HUES48 (cell line): Measurements from ENCODE around the gene KCNN3.

Source experiments
- H3K27ac ChIP-seq: one replicate; pipeline ENCODE4 v1.7.0; 2013; ENCODE audit warnings: low read depth, low read length, inconsistent platforms
- H3K27me3 ChIP-seq: 2 replicates; pipeline ENCODE4 v1.6.1; 2013; ENCODE audit warnings: mild to moderate bottlenecking, low read length; ENCODE audit not compliant: control insufficient read depth, insufficient read depth
- H3K36me3 ChIP-seq: 2 replicates; pipeline ENCODE4 v1.6.1; 2013; ENCODE audit warnings: low read length; ENCODE audit not compliant: control insufficient read depth, insufficient read depth
- H3K4me1 ChIP-seq: 2 replicates; pipeline ENCODE4 v1.6.1; 2013; ENCODE audit warnings: mild to moderate bottlenecking, low read length; ENCODE audit not compliant: control insufficient read depth, insufficient read depth
- H3K4me3 ChIP-seq: 2 replicates; pipeline ENCODE4 v1.5.1; 2013; ENCODE audit warnings: mild to moderate bottlenecking, low read depth, low read length
- H3K9ac ChIP-seq: 2 replicates; pipeline ENCODE4 v1.6.1; 2013; ENCODE audit warnings: mild to moderate bottlenecking, low read depth, low read length, moderate library complexity
- H3K9me3 ChIP-seq: 2 replicates; pipeline ENCODE4 v1.6.1; 2013; ENCODE audit warnings: low read length; ENCODE audit not compliant: control insufficient read depth, insufficient read depth

The KCNN3 gene

DNA sequence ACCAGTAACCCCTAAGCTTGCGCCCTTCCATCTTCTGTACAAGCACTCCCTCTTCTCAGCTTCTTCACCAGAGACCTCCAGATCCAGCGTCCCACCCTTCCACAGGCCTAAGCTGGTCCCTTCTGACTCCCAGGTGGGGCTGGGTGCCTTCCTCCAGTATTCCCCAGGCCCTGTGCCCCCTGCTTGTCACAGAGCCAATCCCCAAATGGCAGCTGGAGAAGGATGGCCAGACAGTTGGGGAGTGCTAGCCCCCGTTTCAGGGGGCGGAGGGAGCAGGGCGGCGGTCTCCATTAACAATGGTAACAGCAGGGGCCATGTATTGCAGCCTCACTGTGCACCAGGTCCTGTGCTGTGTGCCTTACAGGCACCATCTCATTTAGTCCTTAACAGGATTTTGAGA lies 85.7 kb downstream of the KCNN3 start:
- H3K9me3 ChIP-seq, result no peaks in the 10 kb centered on the region
- H3K27me3 ChIP-seq, result no peaks in the 10 kb centered on the region
- H3K36me3 ChIP-seq, result no peaks in the 10 kb centered on the region
- H3K27ac ChIP-seq, result no peak overlapping the region
- H3K4me3 ChIP-seq, result no peak overlapping the region
- H3K9ac ChIP-seq, result no peak overlapping the region
- H3K4me1 ChIP-seq, result no peaks in the 10 kb centered on the region

DNA sequence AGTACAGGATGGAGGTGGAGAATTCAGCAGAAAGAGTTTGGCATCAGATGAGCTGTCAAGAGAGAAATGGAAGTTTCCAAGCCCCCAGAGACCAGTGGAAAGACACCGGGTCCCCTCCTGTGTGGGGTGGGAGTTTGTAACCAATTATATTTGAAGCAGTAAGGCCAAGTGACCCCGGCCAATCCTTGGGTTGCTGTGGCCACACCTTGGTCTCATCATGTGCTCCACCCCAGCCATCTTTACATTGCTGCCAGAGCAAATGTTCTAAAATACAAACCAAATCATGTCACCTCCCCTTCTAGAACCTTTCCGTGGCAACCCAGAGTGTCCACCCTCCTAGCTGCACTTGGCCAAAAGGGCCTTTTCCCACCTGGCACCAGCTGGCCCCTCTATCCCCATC lies 86.1 kb downstream of the KCNN3 start:
- no peaks in the 10 kb centered on the region for H3K4me1 ChIP-seq
- no peak overlapping the region for H3K9ac ChIP-seq
- no peaks in the 10 kb centered on the region for H3K36me3 ChIP-seq
- no peak overlapping the region for H3K4me3 ChIP-seq
- no peak overlapping the region for H3K27ac ChIP-seq
- H3K9me3 ChIP-seq, result no peaks in the 10 kb centered on the region
- no peaks in the 10 kb centered on the region for H3K27me3 ChIP-seq

DNA sequence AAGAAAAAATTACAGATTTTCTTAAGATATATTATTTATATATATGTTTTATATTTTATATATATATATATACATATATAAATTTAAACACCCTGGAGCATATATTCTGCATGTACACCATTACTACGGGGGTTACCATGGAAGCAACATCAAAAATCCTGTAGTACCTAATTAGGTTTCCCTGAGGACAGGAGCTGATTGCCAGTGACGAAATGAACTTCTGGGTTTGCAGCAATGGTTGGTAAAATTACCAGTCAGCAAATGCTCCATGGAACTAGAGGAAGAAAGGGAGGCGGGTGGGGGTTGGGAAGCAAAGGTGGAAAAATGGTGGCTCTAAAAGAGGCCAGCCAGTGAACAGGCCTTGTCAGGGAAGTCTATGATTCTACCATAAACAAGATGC lies 89.5 kb downstream of the KCNN3 start:
- no peak overlapping the region for H3K27ac ChIP-seq
- no peak overlapping the region for H3K9ac ChIP-seq
- no peaks in the 10 kb centered on the region for H3K9me3 ChIP-seq

DNA sequence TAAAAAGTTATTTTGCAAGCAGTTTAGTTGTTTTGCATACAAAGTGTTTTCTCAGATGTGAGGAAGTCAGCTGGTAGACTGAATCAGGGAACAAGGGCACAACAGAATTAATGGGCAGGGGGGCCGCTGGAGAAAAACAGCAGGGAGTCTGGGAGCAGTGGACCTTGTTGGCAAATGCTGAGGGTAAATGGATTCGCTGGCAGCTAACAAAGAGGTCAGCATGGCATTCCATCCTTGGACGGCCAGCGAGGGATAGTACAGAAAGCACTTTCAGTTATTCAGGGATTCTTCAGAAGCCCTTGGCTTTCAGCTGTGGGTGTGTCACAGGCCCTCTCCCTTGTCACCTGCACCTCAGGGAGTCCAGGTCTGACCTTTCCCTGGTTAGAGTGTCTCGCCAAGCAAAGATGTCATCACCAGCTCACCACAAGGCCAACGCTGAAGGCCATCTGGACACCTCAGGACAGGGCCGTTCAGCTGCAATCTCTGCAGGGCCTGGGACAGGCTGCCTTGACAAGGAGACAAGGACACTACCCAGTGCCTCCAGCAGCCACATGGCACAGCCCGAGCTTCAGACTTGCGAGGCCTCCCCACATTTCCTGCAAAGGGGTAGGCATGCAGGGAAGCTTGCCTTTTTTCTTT lies 90.4 kb downstream of the KCNN3 start:
- Histone ChIP-seq H3K36me3 (no peaks in the 10 kb centered on the region), H3K27ac (no peak overlapping the region), H3K4me1 (peaks cover 3% of the 10 kb centered on the region; the same call in 1 of the 2 replicates), H3K9me3 (no peaks in the 10 kb centered on the region), H3K9ac (no peak overlapping the region), H3K27me3 (no peaks in the 10 kb centered on the region), H3K4me3 (no peak overlapping the region)

More for the DNA sequence above, 89.5 kb downstream of the KCNN3 start:
- H3K36me3 ChIP-seq, result no peaks in the 10 kb centered on the region
- peaks cover 3% of the 10 kb centered on the region; the same call in 1 of the 2 replicates for H3K4me1 ChIP-seq
- H3K27me3 ChIP-seq, result no peaks in the 10 kb centered on the region
- H3K4me3 ChIP-seq, result no peak overlapping the region

DNA sequence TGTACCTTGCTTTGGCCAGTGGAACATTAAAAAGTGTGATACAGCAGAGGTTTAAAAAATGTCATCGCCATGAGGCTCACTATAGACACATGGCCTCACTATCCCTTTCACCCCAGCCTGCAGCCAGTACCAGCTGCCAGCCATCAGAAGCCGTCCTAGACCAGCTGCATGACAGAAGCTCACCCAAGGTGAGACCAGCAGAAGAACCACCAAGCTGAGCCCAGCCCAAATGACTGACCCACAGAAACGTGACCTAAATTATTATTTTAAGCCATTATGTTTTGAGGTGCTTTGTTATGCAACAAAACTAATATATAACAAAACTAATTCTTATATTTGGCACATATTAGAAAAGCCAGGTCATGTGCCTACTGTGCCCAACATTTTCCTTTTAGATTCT lies 91.1 kb downstream of the KCNN3 start:
- Histone ChIP-seq H3K36me3 (no peaks in the 10 kb centered on the region), H3K4me3 (no peak overlapping the region), H3K9me3 (no peaks in the 10 kb centered on the region), H3K27me3 (no peaks in the 10 kb centered on the region), H3K4me1 (peaks cover 3% of the 10 kb centered on the region; the same call in 1 of the 2 replicates), H3K27ac (no peak overlapping the region), H3K9ac (no peak overlapping the region)

DNA sequence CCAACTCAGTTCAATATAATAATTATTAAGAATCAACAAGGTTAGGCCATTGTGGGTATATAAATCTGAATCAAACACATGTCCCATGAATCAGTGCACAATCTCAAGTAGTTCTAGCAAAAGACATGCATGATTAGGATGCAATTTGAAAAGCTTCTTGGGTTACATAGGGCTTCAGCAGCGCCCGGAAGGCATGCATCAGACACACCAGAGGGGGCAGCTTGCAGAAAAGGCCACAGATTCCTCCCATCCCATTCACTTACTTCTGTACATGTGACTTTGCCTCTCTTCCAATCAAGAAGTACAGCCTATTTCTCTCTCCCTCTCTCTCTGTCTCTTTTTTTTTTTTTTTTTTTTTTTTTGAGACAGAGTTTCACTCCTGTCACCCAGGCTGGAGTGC lies 91.8 kb downstream of the KCNN3 start:
- H3K4me1 ChIP-seq, result peaks cover 3% of the 10 kb centered on the region; the same call in 1 of the 2 replicates
- H3K9ac ChIP-seq, result no peak overlapping the region
- no peaks in the 10 kb centered on the region for H3K36me3 ChIP-seq
- no peak overlapping the region for H3K27ac ChIP-seq
- H3K9me3 ChIP-seq, result no peaks in the 10 kb centered on the region
- no peak overlapping the region for H3K4me3 ChIP-seq
- H3K27me3 ChIP-seq, result no peaks in the 10 kb centered on the region

DNA sequence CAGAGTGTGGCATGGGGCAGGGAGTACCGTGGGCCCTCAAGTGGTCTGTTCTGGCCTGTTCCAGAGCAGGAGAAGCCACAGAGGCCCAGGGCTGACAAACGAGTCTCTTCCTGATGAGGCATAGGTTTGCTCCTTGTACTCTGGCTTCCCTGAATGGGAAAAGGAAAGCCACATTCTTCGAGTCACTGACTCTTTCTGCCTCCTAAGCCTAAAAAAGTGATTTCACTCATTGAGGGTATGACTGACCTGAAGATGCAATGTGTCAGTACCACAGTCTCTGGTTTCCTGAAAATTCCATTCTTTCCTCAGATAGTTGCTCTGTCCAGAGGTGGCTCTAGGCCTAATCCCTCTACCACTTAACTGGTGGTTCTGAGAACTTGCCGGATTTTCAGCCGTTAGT lies 92.3 kb downstream of the KCNN3 start:
- H3K27ac ChIP-seq, result no peak overlapping the region
- H3K4me3 ChIP-seq, result no peak overlapping the region
- no peaks in the 10 kb centered on the region for H3K9me3 ChIP-seq
- peaks cover 7% of the 10 kb centered on the region; the same call in 1 of the 2 replicates for H3K4me1 ChIP-seq
- no peaks in the 10 kb centered on the region for H3K27me3 ChIP-seq
- H3K36me3 ChIP-seq, result no peaks in the 10 kb centered on the region
- H3K9ac ChIP-seq, result no peak overlapping the region

DNA sequence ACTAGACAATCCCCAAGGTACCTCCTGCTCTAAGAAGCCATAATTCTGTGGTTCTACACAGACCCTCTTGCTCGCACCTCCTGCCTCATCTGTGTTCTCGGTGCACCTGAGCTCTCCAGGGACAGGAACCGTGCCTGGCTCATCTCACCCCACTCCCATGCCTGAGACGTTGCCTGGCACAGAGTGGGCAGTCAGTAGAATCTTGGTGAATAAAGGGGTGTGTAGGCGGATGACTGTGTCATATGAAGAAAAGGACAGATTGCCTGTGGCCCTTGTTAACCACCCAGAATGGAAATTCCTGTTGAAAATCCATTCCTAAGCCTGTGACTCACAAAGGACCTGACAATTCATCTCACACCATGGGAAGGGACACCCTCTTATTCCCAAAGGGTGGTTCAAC lies 92.9 kb downstream of the KCNN3 start:
- Histone ChIP-seq H3K9me3 (no peaks in the 10 kb centered on the region), H3K4me3 (no peak overlapping the region), H3K4me1 (peaks cover 13% of the 10 kb centered on the region), H3K36me3 (no peaks in the 10 kb centered on the region), H3K27me3 (no peaks in the 10 kb centered on the region), H3K27ac (no peak overlapping the region), H3K9ac (no peak overlapping the region)

DNA sequence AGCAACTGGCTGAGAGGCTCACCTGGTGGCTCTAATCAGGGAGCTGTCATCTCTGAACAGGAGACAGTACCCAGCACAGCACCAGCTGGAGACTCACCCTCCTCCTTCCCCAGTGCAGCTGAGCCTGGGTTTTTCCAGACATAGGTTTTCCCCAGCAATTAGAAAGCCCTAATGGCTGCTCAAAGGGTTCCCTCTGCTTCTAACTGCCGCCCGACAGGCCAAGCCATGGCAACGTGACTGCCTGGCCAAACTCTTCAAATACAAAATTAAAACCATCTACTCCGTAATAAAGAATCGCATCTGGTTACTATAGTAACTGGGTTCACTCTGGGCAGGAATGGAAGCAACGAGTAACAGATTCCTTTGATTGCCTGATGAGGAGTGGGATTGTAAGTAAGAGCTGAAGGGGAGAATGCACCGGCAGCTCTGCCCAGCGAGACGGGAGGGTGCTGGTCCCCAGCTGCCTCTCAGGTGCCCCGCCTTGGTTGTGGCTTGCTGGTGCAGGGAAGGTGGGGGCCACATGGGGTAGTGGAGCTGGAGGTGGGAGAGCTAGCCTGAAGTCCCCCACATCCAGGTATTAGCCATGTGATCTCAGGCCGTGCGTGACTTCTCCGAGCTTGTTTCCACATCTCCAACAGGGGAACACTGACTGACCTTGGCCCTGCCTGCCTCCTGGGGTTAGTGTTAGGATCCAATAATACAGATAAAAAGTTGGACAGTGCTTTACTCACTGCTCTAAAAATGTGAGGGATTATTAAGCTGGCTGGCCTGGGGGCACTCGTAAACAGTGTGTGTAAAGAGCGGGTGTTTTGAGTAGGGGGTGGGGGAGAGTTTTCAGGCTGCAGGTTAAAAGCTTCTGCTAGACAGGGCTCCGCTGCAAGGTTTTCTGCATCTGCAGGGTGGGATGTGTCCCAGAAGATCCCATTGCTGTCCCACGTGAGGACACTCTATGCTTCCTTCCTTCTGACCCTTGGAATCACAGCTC lies 94.2 kb downstream of the KCNN3 start:
- no peak overlapping the region for H3K9ac ChIP-seq
- H3K27ac ChIP-seq, result no peak overlapping the region
- no peaks in the 10 kb centered on the region for H3K9me3 ChIP-seq
- H3K27me3 ChIP-seq, result no peaks in the 10 kb centered on the region
- peaks cover 16% of the 10 kb centered on the region for H3K4me1 ChIP-seq
- H3K36me3 ChIP-seq, result no peaks in the 10 kb centered on the region
- no peak overlapping the region for H3K4me3 ChIP-seq

DNA sequence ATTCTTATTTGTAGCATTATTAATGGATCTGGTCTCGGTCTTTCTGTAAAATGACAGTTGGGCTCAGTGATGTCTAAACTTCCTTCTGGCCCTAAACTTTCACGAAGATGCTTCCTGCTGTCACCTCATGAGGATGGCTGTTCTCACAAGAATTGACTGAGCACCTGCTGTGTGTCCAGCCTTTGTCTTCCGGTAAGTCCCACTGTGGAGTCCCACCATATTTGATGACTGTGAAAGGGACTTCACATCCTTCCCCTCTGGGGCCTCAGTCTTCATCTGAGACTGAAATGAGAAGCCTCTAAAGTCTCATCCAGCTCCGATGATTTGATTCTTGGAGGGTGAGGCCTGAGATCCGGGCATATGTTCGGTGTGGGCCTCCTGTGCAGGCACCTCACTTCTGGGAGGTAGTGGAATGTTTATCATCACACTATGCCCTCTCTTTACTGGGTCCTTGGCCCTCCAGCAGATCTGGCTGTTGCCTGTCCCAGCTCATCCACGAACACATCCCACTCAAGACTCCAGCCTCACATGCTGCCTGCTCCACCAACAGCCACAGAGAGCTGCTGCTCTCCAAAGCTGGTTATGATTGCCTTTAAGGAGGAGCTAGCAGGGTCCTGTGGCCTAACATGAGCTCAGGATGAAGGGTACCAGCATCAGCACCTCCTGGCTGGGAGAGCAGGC lies 95.8 kb downstream of the KCNN3 start:
- Histone ChIP-seq H3K27me3 (no peaks in the 10 kb centered on the region), H3K4me1 (peaks cover 16% of the 10 kb centered on the region), H3K4me3 (no peak overlapping the region), H3K9me3 (no peaks in the 10 kb centered on the region), H3K36me3 (no peaks in the 10 kb centered on the region), H3K9ac (no peak overlapping the region), H3K27ac (no peak overlapping the region)

DNA sequence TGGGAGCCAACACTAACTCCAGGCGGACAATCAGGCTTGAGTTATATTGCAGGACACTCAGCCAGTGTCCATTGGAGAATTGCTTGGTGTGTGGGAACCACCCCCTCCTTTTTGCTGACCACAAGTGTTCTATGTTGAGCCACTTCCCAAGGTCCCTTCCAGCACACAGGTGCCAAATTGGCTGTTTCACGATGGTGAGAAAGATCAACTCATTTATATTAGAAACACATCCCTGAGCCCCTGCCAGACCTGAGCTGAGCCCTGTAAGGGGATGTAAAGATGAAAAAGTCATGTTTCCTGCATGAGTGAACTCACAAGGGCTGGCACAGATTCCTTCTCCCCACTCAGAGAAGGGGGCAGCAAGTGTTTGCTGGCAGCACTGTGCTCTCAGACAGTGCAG lies 96.5 kb downstream of the KCNN3 start:
- Histone ChIP-seq H3K4me3 (no peak overlapping the region), H3K9me3 (no peaks in the 10 kb centered on the region), H3K36me3 (no peaks in the 10 kb centered on the region), H3K27ac (no peak overlapping the region), H3K9ac (no peak overlapping the region), H3K27me3 (no peaks in the 10 kb centered on the region), H3K4me1 (peaks cover 16% of the 10 kb centered on the region)
